ENCODE measurements around the gene LDB1.
A peak's percentile ranks its signal among the peaks of the same experiment; 100 is the strongest.

GRCh38 chr10:102064868-102065560 is 55.2 kb downstream of the LDB1 start, which contains the start of gene HPS6:
- peak; percentile 22; the same call in 1 of the 2 replicates for TF ChIP-seq CTCF (IDR thresholded peaks at IDR 0.05)
- TF ChIP-seq ZFX (IDR thresholded peaks at IDR 0.05; ENCODE audit: borderline replicate concordance) = no peak

Measured in 22Rv1 (cell line).